RCC 7860 (cell line): Measurements from ENCODE around the gene DUSP16.
"Not testable (repeated sequence)": the region's sequence is repeated elsewhere in the genome, so short reads cannot be mapped to it uniquely, and the experiment has no call there.

Experiments used
- DNase-seq: peaks from one replicate; pipeline ENCODE4 v3.0.0-alpha.2; 2015; ENCODE audit warnings: low spot score
- FAIRE-seq: peaks from 2 replicates; lab custom pipeline; 2012; peaks lifted over from hg19 to GRCh38; lab: Jason Lieb, UNC

Gene DUSP16

DNA sequence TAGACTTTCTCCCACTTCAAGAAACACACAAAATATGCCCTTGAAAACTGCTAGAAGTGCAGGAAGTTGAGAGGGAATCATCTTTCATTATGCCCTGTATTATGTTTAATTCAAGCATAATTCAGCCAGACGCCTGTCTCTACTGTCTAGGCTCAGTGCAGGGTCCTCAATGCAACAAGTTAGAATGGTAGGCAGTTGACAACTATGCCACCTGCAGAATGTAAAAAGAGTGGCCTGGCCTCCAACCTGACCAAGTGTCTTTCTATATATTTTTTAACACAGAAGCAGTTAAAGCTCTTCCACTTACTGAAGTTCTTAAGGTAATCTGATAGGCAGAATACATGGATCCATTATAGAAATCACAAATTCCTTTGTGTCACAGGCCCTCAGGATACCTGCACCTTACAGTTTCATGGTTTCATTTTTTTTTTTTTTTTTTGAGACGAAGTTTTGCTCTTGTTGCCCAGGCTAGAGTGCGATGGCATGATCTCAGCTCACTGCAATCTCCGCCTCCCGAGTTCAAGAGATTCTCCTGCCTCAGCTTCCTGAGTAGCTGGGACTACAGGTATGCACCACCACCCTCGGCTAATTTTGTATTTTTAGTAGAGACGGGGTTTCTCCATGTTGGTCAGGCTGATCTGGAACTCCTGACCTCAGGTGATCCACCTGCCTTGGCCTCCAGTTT is 60.4 kb downstream of the DUSP16 start:
- not testable (repeated sequence) for FAIRE-seq, DNase-seq

DNA sequence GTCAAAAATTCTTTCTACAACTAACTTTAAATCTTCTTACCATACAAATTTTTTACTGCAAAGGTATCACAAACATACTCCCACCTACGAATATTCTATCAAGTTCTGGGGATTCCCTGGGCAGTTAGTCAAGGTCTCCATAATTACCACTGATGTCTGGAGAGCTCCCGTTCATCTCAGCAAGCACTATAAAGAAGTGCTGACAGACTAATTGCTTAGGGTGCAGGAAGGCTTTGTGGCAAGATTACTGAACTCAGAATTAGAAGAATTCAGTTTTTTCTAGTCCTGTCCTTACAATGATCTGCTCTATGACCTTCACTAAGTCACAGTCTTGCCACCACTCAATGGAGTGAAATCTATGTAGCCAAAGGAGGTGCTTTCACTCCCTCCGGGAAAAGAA is 61.5 kb downstream of the DUSP16 start:
- no peak for FAIRE-seq
- DNase-seq = no peak

GRCh38 chr12:12499909-12500604 is 62.6 kb downstream of the DUSP16 start:
- FAIRE-seq (no peak), DNase-seq (no peak)

GRCh38 chr12:12498210-12498609 is 64.5 kb downstream of the DUSP16 start:
- DNase-seq (no peak), FAIRE-seq (no peak)

- FAIRE-seq = no peak
- no peak for DNase-seq
These were observed 67.1 kb downstream of the DUSP16 start for GRCh38 chr12:12495536-12495935.

DNA sequence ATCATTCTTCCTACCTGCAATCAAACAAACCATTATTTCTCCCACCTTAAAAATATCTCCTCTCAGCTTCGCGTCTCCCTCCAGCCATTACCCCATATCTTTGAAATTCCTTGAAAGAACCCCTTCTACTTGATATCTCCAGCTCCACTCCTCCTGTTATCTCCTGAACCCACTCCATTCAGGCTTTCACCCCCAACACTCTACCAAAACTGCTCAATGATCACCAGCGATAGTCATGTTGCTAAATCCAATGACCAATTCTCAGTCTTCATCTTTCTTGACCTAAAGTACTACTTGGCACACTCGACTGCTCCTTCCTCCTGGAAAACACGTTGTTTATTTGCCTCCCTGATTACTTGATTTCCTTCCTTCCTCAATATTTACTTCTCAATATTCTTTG is 70.1 kb downstream of the DUSP16 start:
- DNase-seq = no peak
- no peak for FAIRE-seq

DNA sequence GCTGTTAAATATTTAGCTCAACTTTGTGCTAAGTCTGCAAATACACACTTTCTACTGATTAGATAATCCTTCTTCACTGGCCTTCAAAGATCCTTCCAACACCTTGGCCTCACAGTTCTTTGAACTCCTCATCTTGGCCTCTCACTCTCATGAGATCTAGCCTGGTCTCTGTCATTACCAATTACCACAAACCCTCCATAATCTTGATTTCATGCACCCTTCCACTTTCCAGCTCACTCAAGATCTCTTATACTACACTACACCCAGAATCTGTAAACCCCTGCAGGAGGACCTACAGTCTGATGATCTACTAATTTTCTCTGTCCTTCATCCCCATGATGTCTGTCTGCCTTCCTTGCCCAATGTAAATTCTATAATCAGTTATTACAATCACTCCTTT is 71.1 kb downstream of the DUSP16 start:
- no peak for FAIRE-seq

GRCh38 chr12:12488823-12489550 is 73.7 kb downstream of the DUSP16 start:
- FAIRE-seq (no peak), DNase-seq (no peak)

More for the DNA sequence above, 71.1 kb downstream of the DUSP16 start:
- no peak for DNase-seq

DNA sequence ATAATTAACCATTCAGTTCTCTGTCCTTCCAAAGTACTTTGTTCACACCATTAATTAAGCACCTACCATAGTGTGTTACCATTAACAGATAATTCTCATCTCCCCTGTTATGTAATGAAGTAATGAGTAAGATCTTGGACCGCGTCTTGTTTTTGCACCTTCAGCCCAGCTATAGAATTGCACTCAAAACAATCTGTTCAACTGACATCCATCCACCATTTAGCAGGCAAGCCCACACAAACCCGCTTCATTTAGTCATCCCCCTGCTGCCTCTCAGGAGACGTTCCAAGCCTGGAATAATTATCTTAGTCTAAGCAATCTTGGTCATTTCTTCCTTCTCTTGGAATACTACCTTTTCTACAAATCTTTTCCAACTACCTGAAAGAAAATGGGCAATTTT is 74.4 kb downstream of the DUSP16 start:
- FAIRE-seq = no peak
- DNase-seq = no peak

GRCh38 chr12:12487490-12487889 is 75.2 kb downstream of the DUSP16 start:
- no peak for FAIRE-seq

GRCh38 chr12:12486661-12487240 is 75.9 kb downstream of the DUSP16 start:
- peak; percentile 63 for FAIRE-seq
- peak; percentile 31 for DNase-seq

More at GRCh38 chr12:12487490-12487889, 75.2 kb downstream of the DUSP16 start:
- DNase-seq = no peak

DNA sequence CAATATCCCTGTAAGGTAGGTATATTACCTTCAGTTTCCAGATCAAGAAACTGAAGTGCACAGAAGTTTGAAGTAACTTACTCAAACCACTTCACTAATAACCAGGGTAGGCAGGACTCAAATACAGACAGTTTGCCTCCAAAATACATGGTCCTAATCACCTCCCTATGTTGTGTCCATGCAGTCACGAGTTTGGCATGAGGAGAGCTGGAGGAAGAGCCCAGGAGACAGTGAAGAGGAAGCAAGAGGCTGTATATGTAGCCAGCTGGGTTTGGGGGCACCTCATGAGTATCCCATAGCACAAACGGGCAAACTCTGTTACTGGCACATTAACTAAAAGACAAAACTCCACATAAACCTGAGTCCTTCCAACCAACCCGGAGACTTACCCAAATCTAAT is 79.2 kb downstream of the DUSP16 start:
- DNase-seq = no peak
- FAIRE-seq = no peak

GRCh38 chr12:12482959-12483358 is 79.7 kb downstream of the DUSP16 start:
- FAIRE-seq (no peak), DNase-seq (no peak)

DNA sequence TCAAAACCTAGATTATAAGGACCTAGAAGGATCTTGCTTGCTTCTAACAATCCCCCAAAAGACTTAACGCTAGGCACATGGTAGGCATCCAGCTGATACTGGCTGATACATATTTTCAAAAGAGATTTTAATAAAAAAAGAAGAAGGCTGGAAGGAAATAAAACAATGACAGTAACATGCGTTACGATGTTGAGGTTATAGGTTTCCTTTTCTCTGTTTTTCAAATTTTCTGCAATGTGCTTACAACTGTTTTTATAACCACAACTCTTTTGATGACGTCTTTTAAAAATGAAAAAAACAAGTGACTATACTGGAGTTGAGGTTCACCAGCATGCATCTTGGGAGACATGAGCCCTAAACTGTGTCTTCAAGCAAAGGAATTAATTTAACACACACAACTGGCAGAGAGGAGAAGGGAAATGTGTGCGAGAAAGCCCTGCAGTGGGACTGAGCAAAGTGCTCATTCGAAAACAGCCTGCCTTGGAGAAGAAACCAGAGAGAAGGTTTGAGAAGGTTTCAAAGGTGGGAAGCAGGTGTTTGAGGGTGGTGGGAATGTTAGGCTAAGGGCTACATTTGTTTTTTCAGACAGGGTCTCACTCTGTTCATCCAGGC is 80.4 kb downstream of the DUSP16 start:
- DNase-seq (no peak), FAIRE-seq (no peak)

GRCh38 chr12:12481631-12482030 is 81.0 kb downstream of the DUSP16 start:
- DNase-seq = no peak
- no peak for FAIRE-seq

DNA sequence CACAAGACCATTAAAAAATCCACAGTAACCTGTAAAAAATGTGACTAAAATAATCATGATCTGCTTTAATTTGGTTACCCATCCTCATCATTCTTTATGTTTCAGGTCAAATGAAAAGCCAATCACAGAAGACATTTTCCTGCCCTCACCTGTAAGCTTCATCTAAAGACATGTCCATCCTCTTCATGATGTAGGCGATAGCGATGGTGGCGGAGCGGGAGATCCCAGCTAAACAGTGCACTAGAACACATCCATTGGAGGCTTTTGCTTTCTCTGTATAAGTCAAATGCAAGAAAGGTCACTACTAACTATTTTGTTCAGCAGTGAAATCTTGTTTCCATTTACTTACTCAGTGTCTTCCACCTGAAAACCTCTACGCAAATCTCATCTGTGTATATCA is 82.6 kb downstream of the DUSP16 start:
- DNase-seq (no peak), FAIRE-seq (no peak)

- no peak for DNase-seq
- FAIRE-seq = no peak
These were observed 85.2 kb downstream of the DUSP16 start for GRCh38 chr12:12477532-12477890.

DNA sequence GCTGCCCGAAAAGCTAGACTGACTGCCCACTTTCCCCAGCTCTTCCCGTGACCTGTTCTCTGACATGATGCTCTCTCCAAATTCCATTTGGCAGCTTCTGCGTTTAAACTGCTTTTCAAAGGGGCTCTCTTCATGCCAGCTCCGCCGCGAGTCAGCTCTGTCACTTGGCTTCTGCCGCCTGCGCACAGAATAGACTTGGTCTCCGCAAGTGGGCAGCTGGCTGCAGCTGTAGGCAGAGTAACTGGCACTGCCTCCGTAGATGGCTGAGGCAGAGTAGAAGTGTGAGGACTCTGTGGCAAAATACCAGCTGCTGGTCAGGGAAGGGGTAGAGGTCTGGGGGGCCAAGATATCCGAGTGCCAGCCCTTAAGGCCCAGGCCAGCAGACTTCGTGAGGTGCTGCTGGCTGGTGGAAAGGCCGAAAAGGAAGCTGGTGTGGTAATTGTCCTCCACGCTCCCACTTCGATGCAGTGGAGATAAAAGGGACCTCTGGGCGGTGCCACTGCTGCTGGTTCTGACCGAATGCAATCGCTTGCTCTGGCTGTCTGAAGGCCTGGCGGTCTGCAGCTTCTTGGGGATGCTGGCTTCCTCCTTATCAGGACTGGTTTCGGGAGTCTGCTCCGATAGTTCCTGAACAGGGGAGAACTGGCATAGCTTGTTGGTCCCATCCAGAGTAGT is 85.7 kb downstream of the DUSP16 start:
- FAIRE-seq = no peak
- DNase-seq = no peak

DNA sequence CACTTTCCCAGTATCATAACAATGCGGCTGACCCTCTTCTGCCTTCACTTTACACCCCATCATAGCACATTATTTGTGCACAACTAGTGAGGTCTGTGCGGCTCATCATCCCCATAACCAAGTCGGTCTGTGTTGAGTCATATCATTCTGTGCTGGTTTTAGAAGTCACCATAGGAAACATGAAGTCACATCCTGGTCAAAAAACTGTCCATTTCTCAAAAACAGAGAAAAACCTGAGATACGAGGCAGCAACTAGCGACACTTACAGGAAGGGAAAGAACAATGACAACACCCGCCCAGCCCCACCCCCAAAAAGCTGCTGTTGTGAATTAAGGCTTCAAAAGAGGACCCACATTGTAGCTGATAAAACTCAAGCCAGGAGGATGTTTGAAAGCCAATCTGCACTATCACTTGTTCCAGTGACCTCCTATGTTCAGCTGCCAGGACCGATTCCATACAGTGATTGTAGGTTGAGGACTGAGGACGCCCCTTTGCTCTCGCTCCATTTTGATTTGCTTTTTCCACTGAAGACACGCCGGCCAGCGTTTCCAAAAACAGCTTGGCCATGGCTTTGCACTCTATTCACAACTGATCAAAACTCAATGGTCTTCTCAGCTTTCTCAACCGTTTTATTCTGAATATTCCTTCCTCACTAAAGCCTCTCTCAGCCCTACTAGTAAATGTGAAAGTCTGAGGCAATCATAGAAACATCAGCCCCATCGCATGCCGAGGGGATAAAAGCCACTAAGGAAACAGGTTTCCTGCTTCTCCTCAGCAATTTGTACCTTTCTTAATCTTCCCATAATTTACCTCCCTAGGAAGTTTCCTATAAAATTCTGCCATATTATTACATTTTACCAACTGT is 87.5 kb downstream of the DUSP16 start:
- FAIRE-seq (no peak), DNase-seq (no peak)

DNA sequence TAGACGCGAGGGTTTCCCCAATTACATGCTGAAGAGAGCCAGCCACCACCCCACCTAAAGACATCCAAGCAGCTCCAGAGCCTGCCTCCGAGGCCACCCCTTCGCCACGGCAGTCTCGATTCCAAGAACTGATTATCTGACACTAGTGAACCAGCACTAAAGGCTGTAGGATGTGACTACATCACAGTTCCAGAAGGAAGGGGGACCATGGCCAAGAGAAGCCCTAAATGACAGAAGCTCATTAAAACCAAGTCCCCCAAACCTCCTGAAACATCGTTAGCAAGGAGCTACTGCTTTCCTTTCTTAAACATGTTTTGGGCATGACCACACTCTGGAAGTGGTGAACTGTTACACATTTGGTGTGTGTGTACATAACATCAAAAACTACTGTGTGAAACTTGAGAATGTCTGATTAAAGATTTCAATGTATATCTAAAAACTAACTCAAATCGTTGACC is 88.2 kb downstream of the DUSP16 start:
- FAIRE-seq (no peak), DNase-seq (no peak)
